NCI-H2081 treated with DMSO at 0.1 percent for 48 hours (cell line): ENCODE results near the gene MARK1.
"Not testable (repeated sequence)": the region's sequence is repeated elsewhere in the genome, so short reads cannot be mapped to it uniquely, and the experiment has no call there.

Source experiments
- DNase-seq: peaks from one replicate; lab custom pipeline; 2025; lab: John Stamatoyannopoulos, UW

The MARK1 gene

GRCh38 chr1:220529521-220530020 lies 1.6 kb downstream of the MARK1 start:
- no peak for DNase-seq

GRCh38 chr1:220533504-220534109 lies 5.7 kb downstream of the MARK1 start:
- no peak for DNase-seq

GRCh38 chr1:220544901-220545303 lies 17.0 kb downstream of the MARK1 start:
- DNase-seq: no peak

GRCh38 chr1:220550811-220551399 lies 23.0 kb downstream of the MARK1 start:
- no peak for DNase-seq

DNA sequence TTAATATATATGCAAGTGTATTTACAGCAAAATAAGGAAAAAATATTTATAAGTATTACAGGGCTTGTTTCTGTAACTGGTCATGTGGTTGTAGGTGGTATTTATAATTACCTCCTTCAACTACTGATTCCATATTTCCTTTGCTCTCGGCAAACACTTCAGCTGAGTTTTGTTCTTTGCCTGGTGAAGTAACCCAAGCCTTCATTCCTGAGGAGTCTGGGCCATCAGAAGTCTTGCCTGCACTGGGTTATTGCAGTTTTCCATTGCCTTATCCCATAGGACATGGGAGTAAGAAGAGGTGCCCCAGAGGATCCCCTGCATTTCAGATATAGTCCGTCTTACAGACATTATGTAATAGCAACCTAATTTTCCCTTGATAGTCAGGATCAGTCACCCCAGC lies 23.8 kb downstream of the MARK1 start:
- no peak for DNase-seq

GRCh38 chr1:220552672-220553260 lies 24.8 kb downstream of the MARK1 start:
- DNase-seq: no peak

DNA sequence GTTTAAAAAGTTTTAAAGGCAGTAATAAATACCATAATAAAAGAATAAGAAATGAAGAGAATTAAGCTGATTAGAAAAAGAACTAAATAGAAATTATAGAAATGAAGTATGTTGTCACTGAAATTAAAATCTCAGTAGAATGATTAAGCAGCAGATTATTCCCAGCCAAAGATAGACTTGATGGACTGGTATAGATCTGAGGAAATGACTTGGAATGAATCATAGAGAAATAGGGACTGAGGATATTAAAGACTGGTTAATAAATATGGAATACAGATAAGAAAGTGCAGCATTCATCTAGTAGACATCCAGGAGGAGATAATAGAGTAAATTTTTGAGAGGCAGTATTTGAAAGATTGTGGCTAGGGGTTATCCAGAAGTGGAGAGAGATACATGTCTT lies 28.7 kb downstream of the MARK1 start:
- no peak for DNase-seq

DNA sequence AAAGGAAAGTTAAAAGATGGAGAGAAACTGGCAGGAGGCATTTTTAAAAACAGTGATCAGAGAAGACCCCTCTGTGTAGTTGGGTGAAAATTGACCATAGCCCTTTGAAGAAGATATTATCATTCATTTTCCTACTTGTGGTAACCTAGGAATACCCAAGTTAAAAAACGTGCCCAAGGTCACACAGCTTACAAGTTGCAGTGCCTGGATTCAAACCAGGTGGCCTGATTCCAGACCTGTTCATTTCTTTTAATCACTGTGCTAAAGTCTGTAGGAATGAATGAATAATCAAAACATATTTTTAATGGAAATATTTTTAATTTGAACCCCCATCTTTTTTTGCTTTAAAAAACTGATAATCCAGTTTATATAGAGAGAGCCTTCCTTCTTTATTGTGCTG lies 35.6 kb downstream of the MARK1 start:
- no peak for DNase-seq

GRCh38 chr1:220564216-220564615 lies 36.3 kb downstream of the MARK1 start:
- DNase-seq: no peak

GRCh38 chr1:220565670-220566069 lies 37.7 kb downstream of the MARK1 start:
- no peak for DNase-seq

- DNase-seq: no peak
These were observed 38.9 kb downstream of the MARK1 start for GRCh38 chr1:220566869-220567268.

DNA sequence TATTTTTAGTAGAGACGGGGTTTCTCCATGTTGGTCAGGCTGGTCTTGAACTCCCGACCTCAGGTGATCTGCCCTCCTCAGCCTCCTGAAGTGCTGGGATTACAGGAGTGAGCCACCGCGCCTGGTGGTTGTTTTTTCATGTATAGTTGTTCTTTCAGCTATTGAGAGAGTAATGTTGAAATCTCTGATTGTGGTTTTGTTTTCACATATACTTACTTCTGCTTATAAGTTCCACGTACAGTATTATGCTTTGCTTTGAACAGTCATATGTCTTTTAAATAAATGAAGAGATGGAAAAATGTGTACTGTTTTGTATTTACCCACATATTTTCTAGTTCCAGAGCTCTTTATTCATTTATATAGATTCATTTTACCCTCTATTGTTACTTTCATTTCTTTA lies 44.5 kb downstream of the MARK1 start:
- DNase-seq: no peak

- no peak for DNase-seq
These were observed 45.9 kb downstream of the MARK1 start for GRCh38 chr1:220573836-220574235.

DNA sequence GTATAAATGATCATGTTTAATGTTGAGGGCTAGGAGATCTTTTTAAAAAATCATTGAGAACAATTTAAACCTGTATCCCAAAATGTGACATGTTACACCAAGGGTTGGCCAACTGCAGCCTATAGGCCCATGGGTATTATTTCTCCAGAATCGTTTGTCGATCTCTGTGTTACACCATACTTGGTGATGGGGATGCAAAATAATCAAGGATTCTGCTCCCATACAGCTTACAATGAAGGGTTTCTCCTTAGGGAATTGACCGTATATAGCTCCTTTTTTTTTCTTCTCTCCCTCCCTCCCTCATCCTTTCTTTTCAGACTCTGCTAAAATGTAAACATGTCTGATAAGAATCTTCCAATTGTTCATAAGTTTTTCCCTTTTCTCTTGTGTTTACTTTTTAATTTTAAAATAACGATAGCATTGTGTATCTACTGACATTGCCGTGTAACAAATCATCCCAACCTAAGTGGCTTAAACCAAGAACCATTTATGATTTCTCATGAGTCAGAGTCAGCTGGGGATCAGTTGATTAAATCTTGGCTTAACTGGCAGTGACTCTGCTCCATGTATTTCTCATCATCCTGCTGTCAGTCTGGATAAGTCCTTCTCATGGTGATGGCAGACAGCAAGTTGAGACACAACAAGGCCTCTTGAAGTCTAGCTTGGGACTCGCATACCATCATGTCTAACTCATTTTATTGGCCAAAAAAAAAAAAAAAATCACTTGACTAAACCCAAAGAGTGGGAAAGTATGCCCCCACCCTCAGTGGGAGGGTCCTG lies 48.0 kb downstream of the MARK1 start:
- DNase-seq: no peak

DNA sequence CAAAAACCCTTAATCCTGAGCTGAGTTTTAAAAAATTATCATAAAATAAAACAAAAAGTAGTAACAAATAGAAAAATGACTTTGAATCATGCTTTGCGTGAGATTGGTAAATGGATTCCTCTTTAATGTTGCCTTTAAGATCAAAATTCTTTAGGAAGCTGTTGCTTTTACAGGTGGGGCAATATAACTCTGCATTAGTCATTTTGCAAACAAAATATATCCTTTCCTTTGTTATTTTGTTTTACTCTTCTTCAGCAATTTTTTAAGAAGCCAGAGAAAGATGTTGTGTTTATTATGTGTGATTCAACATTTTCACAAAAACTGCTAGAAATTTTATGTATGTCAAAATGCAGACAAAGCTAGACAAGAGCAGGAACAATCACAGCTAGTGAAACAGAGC lies 50.0 kb downstream of the MARK1 start:
- no peak for DNase-seq

DNA sequence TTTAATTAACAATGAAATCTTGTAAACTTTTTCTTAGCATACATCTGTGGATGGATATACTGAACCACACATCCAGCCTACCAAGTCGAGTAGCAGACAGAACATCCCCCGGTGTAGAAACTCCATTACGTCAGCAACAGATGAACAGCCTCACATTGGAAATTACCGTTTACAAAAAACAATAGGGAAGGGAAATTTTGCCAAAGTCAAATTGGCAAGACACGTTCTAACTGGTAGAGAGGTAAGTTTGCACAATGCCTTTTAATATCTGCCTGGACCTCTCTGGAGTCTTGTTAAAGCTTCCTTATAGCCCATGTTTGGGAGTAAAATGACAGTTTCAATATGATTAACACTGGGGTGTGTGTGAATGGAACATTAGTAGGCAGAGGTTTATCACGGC lies 51.4 kb downstream of the MARK1 start:
- no peak for DNase-seq

GRCh38 chr1:220592714-220593113 lies 64.8 kb downstream of the MARK1 start:
- no peak for DNase-seq

DNA sequence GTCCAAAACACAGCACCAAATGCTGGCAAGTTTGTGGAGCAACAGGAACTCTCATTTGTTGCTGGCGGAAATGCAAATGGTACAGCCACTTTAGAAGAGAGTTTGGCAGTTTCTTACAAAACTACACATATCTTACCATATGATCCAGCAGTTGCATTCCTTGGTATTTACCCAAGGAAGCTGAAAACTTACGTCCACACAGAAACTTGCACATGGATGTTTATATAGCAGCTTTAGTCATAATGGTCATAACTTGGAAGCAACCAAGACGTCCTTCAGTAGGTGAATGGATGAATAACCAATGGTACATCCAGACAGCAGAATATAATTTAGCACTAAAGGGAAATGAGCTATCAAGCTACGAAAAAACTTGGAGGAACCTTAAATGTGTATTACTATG lies 66.4 kb downstream of the MARK1 start:
- DNase-seq: no peak

GRCh38 chr1:220595179-220595578 lies 67.2 kb downstream of the MARK1 start:
- no peak for DNase-seq

- DNase-seq: no peak
These were observed 77.0 kb downstream of the MARK1 start for GRCh38 chr1:220604926-220605325.

- not testable (repeated sequence) for DNase-seq
These were observed 77.7 kb downstream of the MARK1 start for GRCh38 chr1:220605651-220606050.

DNA sequence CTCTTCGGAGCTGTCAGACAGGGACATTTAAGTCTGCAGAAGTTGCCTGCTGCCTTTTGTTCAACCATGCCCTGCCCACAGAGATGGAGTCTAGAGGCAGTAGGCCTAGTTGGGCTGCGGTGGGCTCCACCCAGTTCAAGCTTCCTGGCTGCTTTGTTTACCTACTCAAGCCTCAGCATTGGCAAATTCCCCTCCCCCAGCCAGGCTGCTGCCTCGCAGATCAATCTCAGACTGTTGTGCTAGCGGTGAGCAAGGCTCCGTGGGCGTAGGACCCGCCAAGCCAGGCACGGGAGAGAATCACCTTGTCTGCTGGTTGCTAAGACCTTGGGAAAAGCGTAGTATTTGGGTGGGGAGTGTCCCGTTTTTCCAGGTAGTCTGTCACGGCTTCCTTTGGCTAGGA lies 83.2 kb downstream of the MARK1 start:
- not testable (repeated sequence) for DNase-seq

GRCh38 chr1:220616836-220617235 lies 88.9 kb downstream of the MARK1 start:
- DNase-seq: no peak
